ENCODE measurements around the gene MEAF6. TPM values are rescaled to one million over a fixed set of nuclear protein-coding genes. Genes with fewer than 3 reads are reported as not detected.
A peak's percentile ranks its signal among the peaks of the same experiment; 100 is the strongest.

The MEAF6 gene
- total RNA-seq, 4 donors from 2014 or later: 39.1 to 186 (median 69.1) TPM

DNA sequence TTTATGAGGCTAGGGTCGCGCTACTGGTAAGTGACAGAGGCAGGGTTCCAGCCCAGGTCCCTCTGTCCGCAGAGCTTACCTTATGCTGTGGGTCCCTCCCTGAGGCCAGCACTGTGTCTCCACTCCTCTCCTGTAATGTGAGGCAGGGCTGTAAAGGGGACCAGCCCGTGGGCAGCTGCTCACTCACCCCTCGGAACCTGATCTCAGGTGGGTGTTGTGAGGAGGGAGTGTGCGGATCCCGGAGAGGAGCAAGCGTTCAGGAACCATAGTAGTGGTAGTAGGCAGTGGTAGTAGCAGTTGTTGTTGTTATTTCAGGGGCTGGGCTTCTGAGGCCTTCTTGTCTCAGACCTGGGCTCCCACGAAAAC, 38.5 kb downstream of the MEAF6 start:
- TF ChIP-seq, protein P1, sequence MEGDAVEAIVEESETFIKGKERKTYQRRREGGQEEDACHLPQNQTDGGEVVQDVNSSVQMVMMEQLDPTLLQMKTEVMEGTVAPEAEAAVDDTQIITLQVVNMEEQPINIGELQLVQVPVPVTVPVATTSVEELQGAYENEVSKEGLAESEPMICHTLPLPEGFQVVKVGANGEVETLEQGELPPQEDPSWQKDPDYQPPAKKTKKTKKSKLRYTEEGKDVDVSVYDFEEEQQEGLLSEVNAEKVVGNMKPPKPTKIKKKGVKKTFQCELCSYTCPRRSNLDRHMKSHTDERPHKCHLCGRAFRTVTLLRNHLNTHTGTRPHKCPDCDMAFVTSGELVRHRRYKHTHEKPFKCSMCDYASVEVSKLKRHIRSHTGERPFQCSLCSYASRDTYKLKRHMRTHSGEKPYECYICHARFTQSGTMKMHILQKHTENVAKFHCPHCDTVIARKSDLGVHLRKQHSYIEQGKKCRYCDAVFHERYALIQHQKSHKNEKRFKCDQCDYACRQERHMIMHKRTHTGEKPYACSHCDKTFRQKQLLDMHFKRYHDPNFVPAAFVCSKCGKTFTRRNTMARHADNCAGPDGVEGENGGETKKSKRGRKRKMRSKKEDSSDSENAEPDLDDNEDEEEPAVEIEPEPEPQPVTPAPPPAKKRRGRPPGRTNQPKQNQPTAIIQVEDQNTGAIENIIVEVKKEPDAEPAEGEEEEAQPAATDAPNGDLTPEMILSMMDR (IDR thresholded peaks at IDR 0.05): no peak
- TF ChIP-seq POLR2A (IDR thresholded peaks at IDR 0.05): no peak
- H3K4me3 ChIP-seq: peak overlapping the region in 1 of 2 donors; percentile 92
- peaks cover 14 to 50% of the 10 kb centered on the region in 2 donors for H3K4me1 ChIP-seq
- no peaks in the 10 kb centered on the region for H3K27me3 ChIP-seq
- H3K9me3 ChIP-seq: no peaks in the 10 kb centered on the region
- H3K36me3 ChIP-seq: no peaks in the 10 kb centered on the region
- peak overlapping the region; percentile 85 to 94 for H3K27ac ChIP-seq
- intact Hi-C loops (cut with DNase I; ENCODE audit: low total_unique reads): no loop called here
- DNase-seq: no peak

DNA sequence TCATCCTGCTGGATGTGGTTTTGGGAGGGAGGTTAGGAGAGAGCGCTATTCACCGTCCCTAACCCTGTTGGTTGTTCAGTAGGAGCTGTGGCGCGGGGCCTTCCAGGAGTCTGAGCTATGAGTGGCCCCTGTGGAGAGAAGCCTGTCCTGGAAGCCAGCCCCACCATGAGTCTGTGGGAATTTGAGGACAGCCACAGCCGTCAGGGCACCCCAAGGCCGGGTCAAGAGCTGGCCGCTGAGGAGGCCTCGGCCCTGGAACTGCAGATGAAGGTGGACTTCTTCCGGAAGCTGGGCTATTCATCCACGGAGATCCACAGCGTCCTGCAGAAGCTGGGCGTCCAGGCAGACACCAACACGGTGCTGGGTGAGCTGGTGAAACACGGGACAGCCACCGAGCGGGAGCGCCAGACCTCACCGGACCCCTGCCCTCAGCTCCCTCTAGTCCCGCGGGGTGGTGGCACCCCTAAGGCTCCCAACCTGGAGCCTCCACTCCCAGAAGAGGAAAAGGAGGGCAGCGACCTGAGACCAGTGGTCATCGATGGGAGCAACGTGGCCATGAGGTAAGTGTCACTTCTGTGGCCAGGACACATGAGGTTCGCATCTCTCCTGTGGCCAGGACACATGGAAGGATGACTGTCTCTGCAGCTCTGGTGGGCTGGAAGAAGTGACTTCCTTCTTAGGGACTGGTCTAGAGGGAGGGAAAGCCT, 39.0 kb downstream of the MEAF6 start:
- peak overlapping the region; percentile 85 to 94 for H3K27ac ChIP-seq
- DNase-seq: no peak
- peaks cover 14 to 50% of the 10 kb centered on the region in 2 donors for H3K4me1 ChIP-seq
- intact Hi-C loops (cut with DNase I; ENCODE audit: low total_unique reads): no loop called here
- peak overlapping the region; percentile 89 to 92 for H3K4me3 ChIP-seq
- H3K9me3 ChIP-seq: no peaks in the 10 kb centered on the region
- TF ChIP-seq, protein P1 (IDR thresholded peaks at IDR 0.05): no peak
- no peak for TF ChIP-seq POLR2A (IDR thresholded peaks at IDR 0.05)
- no peaks in the 10 kb centered on the region for H3K27me3 ChIP-seq
- H3K36me3 ChIP-seq: no peaks in the 10 kb centered on the region

DNA sequence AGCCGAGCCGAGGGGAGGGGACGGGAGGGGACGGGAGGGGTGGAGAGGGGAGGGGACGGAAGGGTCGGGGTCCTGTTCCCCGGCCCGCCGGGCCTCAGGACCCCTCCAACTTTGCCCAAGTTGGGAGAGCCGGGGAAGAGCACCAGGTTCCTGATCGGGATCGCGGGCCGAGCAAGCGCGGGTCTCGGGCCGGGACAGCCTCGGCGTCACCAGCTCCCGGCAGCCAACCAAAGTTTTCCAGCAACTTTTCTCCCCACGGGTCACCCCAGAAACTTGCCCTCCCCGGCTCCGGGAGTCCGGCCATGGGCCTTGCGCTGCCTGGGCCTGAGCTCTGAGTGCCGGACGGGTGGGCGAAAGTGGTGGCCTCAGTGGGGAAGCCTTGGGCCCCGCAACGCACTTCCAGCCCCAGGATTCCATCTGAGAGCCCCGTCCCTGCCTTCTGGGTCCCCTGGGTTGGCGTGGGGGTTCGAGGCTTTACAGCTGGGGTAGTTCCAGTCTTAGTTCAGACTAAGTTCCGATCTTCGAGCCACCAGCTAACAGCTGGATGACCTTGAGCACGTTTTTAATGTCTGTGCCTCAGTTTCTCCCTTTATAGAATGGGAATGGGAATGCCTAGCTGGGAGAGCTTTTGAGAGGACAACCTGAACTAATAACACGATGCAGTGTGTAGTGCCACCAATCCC, 39.7 kb downstream of the MEAF6 start:
- H3K36me3 ChIP-seq: no peaks in the 10 kb centered on the region
- TF ChIP-seq, protein P1 (IDR thresholded peaks at IDR 0.05): no peak
- TF ChIP-seq POLR2A (IDR thresholded peaks at IDR 0.05): no peak
- H3K4me3 ChIP-seq: peak overlapping the region; percentile 89 to 92
- H3K27ac ChIP-seq: peak overlapping the region; percentile 85 to 94
- no peaks in the 10 kb centered on the region for H3K27me3 ChIP-seq
- intact Hi-C loops (cut with DNase I; ENCODE audit: low total_unique reads): no loop called here
- DNase-seq: no peak
- peaks cover 14 to 45% of the 10 kb centered on the region in 2 donors for H3K4me1 ChIP-seq
- H3K9me3 ChIP-seq: no peaks in the 10 kb centered on the region

DNA sequence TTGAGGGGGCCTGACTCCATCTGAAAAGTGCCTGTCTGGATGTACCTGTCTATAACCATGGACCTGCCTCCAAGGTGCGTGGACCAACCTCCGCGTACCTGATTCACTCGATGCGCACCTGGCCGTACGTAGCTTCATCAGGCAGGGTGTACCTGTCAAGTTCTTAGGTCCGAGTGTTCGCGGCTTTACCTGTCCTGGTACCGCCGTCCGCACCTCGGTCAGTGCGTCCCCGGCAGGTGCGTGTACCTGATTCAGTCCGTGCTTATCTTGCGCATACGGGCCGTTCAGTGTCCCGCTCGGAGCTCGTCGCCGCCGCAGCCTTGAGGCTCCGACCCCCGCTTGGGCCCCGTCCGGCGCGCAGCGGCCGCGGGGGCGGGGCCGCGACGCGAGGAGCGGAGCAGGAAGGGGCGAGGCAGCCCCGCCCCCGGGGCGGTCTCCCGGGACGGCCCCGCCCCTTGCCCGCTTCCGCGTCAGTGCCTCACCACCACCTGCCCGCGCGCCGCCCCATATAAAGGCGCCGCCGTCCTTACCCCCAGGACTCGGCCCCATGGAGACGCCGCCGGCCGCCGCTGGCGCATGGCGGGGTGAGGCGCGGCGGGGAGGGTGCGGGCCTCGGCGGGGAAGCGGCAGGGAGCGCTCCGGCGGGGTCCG, 40.4 kb downstream of the MEAF6 start, which contains the start of gene ZC3H12A:
Gene ZC3H12A (plus strand): TSS at position 535 of the 651 bp plus-strand sequence. CDS start 917 bp downstream, outside the sequence.
- Histone ChIP-seq H3K27me3 (no peaks in the 10 kb centered on the region), H3K27ac (peak within 1 kb of the TSS; percentile 85 to 94), H3K9me3 (no peaks in the 10 kb centered on the region), H3K4me3 (peak within 1 kb of the TSS; percentile 89 to 92), H3K36me3 (no peaks in the 10 kb centered on the region), H3K4me1 (peaks cover 14 to 38% of the 10 kb centered on the region in 2 donors)
- TF ChIP-seq, protein P1 (IDR thresholded peaks at IDR 0.05): peak in 1 of 4 experiments; percentile 8
- TF ChIP-seq POLR2A (IDR thresholded peaks at IDR 0.05): peak; percentile 95 to 98
- peak; percentile 86 to 90 for DNase-seq
- intact Hi-C loops (cut with DNase I; ENCODE audit: low total_unique reads): no loop called here
